PC-9 (cell line): ENCODE results near the gene VEPH1. TPM values are rescaled to one million over a fixed set of nuclear protein-coding genes. Genes with fewer than 3 reads are reported as not detected.
A peak's percentile ranks its signal among the peaks of the same experiment; 100 is the strongest.

Experiments used
- BruUV-seq: library from RNA; stranded (reverse); fragments of 400-500 nt; replicated peaks from 2 replicates; lab custom pipeline; 2021; lab: Mats Ljungman, UMichigan
- CTCF ChIA-PET: fragments of 300-600 bp; sonication (Branson Sonifier 250); formaldehyde crosslinking; loops from one replicate; lab custom pipeline; 2022; ENCODE audit warnings: antibody characterized with exemption; lab: Charles Lee
- POLR2A ChIA-PET: fragments of 300-600 bp; sonication (Branson Sonifier 250); formaldehyde crosslinking; loops from one replicate; lab custom pipeline; 2022; ENCODE audit warnings: antibody characterized with exemption; ENCODE audit not compliant: unreplicated experiment; lab: Charles Lee
- DNase-seq, 2 experiments: peaks; one replicate each; pipeline versions ENCODE4 v3.0.0 to v3.0.0-alpha.2; 2015 to 2022; ENCODE audit warnings: mixed read lengths in 1 of 2
- H2AFZ ChIP-seq: fragments of 200-600 bp; sonication (generic); 2 replicates; pipeline ENCODE4 v1.8.1; 2017; ENCODE audit warnings: antibody characterized with exemption
- H3F3A ChIP-seq: fragments of 200-600 bp; sonication (generic); 2 replicates; pipeline ENCODE4 v1.8.1; 2017; ENCODE audit warnings: antibody characterized with exemption, mild to moderate bottlenecking, low read depth; ENCODE audit not compliant: insufficient read depth
- H3K27ac ChIP-seq: fragments of 200-600 bp; sonication (generic); 2 replicates; pipeline ENCODE4 v1.6.1; 2016; ENCODE audit warnings: mixed run types
- H3K27me3 ChIP-seq: fragments of 200-600 bp; sonication (generic); 2 replicates; pipeline ENCODE4 v1.6.1; 2016; ENCODE audit warnings: low read depth, mixed run types; ENCODE audit not compliant: insufficient read depth
- H3K36me3 ChIP-seq: fragments of 200-600 bp; sonication (generic); 2 replicates; pipeline ENCODE4 v1.6.1; 2016; ENCODE audit warnings: low read depth, mixed run types
- H3K4me1 ChIP-seq: fragments of 200-600 bp; sonication (generic); replicated peaks from 2 replicates; pipeline ENCODE4 v1.6.1; 2016; ENCODE audit warnings: mixed run types; ENCODE audit not compliant: insufficient read depth
- H3K4me2 ChIP-seq: fragments of 200-600 bp; sonication (generic); 2 replicates; pipeline ENCODE4 v1.6.1; 2017; ENCODE audit warnings: mixed run types
- H3K4me3 ChIP-seq: fragments of 200-600 bp; sonication (generic); 2 replicates; pipeline ENCODE4 v1.6.1; 2016; ENCODE audit warnings: mixed run types
- H3K79me2 ChIP-seq: fragments of 200-600 bp; sonication (generic); 2 replicates; pipeline ENCODE4 v1.6.1; 2017; ENCODE audit warnings: low read depth, mixed run types
- H3K9me2 ChIP-seq: fragments of 200-600 bp; sonication (generic); 2 replicates; pipeline ENCODE4 v1.8.1; 2017; ENCODE audit warnings: mild to moderate bottlenecking; ENCODE audit not compliant: insufficient read depth
- H3K9me3 ChIP-seq: fragments of 200-600 bp; sonication (generic); 2 replicates; pipeline ENCODE4 v1.8.1; 2016; ENCODE audit warnings: low read depth; ENCODE audit not compliant: insufficient read depth
- H4K20me1 ChIP-seq: fragments of 200-600 bp; sonication (generic); 2 replicates; pipeline ENCODE4 v1.8.1; 2017; ENCODE audit not compliant: insufficient read depth
- CTCF ChIP-seq: fragments of 200-600 bp; sonication (generic); conservative IDR thresholded peaks from 2 replicates; pipeline ENCODE4 v1.6.1; 2017; ENCODE audit warnings: mixed run types, antibody characterized with exemption, mild to moderate bottlenecking, moderate library complexity
- EZH2 ChIP-seq: fragments of 200-600 bp; sonication (generic); IDR thresholded peaks from 2 replicates; pipeline ENCODE4 v1.8.0; 2017; ENCODE audit warnings: antibody characterized with exemption, low read depth
- intact Hi-C: fragments of 100-400 bp; cut with micrococcal nuclease; formaldehyde crosslinking; loops from one replicate; pipeline ENCODE4 v1.10.0; 2022; ENCODE audit not compliant: unreplicated experiment
- total RNA-seq: library from RNA; stranded (reverse); gene quantifications from 2 replicates; pipeline ENCODE4 v1.2.3, GENCODE V29; 2021

VEPH1 gene
- total RNA-seq, 1 experiment from 2014 or later, result 4.0 TPM

DNA sequence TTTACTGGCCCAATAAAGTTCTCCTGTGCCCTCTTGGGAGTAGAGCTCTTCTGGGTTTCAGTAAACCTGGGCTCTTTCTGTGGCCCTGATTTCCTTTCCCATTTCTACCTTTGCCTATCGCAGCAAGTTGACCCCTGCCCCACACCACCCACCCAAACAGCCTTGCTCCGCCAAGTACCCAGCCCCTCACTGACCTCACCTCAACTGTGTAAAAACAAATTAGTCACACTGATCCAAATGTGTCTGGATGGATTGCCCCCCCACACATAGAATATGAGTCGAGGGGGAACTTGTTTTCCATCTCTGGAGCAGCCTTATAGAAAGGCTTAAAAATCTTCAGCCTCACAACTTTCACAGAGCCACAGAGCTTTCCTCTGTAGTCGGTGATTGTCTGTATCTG lies 28.6 kb upstream of the VEPH1 start:
- intact Hi-C loops, result loop anchor here (1.0 to 10.0 kb wide), 5 partner anchors 33 to 1001 kb away; no protein-coding TSS in a partner anchor
- Histone ChIP-seq H3K4me1 (peaks cover 6% of the 10 kb centered on the region), H3K27me3 (no peaks in the 10 kb centered on the region), H3K36me3 (no peaks in the 10 kb centered on the region), H4K20me1 (no peaks in the 10 kb centered on the region), H2AFZ (peak overlapping the region; percentile 3; the same call in 1 of the 2 replicates), H3K4me2 (no peak overlapping the region), H3F3A (no peaks in the 10 kb centered on the region), H3K9me2 (no peaks in the 10 kb centered on the region), H3K4me3 (no peak overlapping the region), H3K79me2 (no peaks in the 10 kb centered on the region), H3K27ac (no peak overlapping the region), H3K9me3 (no peaks in the 10 kb centered on the region)
- ChIA-PET POLR2A (interaction anchor here (0.5 kb wide), 1 partner anchor 102 kb away, joined by 7 read pairs; no protein-coding TSS in a partner anchor), CTCF (interaction anchor here (1.1 to 1.2 kb wide), 3 partner anchors 32 to 283 kb away, joined by 3 to 4 read pairs (median 3); no protein-coding TSS in a partner anchor)
- no peak for DNase-seq
- BruUV-seq, result no TSS peak
- no peak for TF ChIP-seq CTCF
- no peak for TF ChIP-seq EZH2

GRCh38 chr3:157531301-157531660 lies 28.1 kb upstream of the VEPH1 start:
- Histone ChIP-seq H3F3A (no peaks in the 10 kb centered on the region), H3K4me1 (peaks cover 6% of the 10 kb centered on the region), H2AFZ (no peak overlapping the region), H3K79me2 (no peaks in the 10 kb centered on the region), H3K27me3 (no peaks in the 10 kb centered on the region), H3K4me3 (no peak overlapping the region), H3K9me3 (no peaks in the 10 kb centered on the region), H3K9me2 (no peaks in the 10 kb centered on the region), H3K4me2 (no peak overlapping the region), H3K27ac (no peak overlapping the region), H3K36me3 (no peaks in the 10 kb centered on the region), H4K20me1 (no peaks in the 10 kb centered on the region)
- no peak for DNase-seq
- TF ChIP-seq CTCF, result no peak
- POLR2A ChIA-PET, result interaction anchor here (0.5 to 0.6 kb wide), 2 partner anchors 102 to 827 kb away, joined by 6 to 7 read pairs; no protein-coding TSS in a partner anchor
- BruUV-seq, result no TSS peak
- CTCF ChIA-PET, result interaction anchor here (1.1 kb wide), 1 partner anchor 41 kb away, joined by 3 read pairs; no protein-coding TSS in a partner anchor
- intact Hi-C loops, result loop anchor here (10.0 kb wide), 1 partner anchor 784 kb away; no protein-coding TSS in a partner anchor

DNA sequence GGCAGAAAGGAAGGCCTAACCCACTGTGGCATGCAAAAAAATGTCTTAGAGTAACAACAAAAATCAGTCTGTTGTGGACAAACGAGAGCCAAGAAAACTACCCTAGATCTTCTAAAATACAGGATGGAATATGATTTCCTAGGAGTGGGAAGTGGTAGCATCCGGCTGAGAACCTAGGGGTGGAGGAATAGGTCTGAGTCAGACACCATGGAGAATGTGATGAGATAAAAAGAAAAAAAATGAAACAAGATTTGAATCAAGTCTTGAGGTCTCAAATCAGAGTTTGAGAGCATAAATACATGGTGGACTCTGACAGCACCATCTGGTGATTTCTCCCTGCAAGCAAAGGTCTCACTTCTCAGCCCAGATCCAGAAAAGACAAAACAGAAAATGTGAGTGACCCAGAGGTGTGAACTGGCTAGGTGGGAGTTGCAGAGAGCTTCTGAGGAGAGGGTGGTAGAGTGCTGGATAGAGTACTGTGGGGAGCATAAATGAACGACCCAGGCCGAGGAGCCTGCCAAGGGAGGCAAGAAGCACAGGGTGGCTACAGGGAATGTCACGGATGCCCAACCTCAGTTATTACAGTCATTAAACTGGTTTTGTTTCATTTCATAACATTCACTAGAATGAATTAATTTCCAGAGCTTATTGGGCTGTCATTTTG lies 27.6 kb upstream of the VEPH1 start:
- Histone ChIP-seq H3F3A (no peaks in the 10 kb centered on the region), H3K9me2 (no peaks in the 10 kb centered on the region), H3K9me3 (no peaks in the 10 kb centered on the region), H3K4me3 (no peak overlapping the region), H3K4me1 (peaks cover 6% of the 10 kb centered on the region), H4K20me1 (no peaks in the 10 kb centered on the region), H2AFZ (no peak overlapping the region), H3K4me2 (no peak overlapping the region), H3K36me3 (no peaks in the 10 kb centered on the region), H3K27ac (no peak overlapping the region), H3K79me2 (no peaks in the 10 kb centered on the region), H3K27me3 (no peaks in the 10 kb centered on the region)
- intact Hi-C loops, result loop anchor here (10.0 kb wide), 1 partner anchor 784 kb away; no protein-coding TSS in a partner anchor
- CTCF ChIA-PET, result interaction anchor here (1.1 kb wide), 1 partner anchor 42 kb away, joined by 3 read pairs; no protein-coding TSS in a partner anchor
- DNase-seq, result no peak
- POLR2A ChIA-PET, result interaction anchor here (0.6 kb wide), 1 partner anchor 827 kb away, joined by 6 read pairs; no protein-coding TSS in a partner anchor
- BruUV-seq, result no TSS peak
- TF ChIP-seq EZH2 (no peak), CTCF (no peak)
